Right atrium auricular region (tissue), 2 donors: ENCODE results near the gene LDB1. TPM values are rescaled to one million over a fixed set of nuclear protein-coding genes. Genes with fewer than 3 reads are reported as not detected.

ENCODE experiments used
- DNase-seq: peaks from one replicate; pipeline ENCODE4 v3.0.0-alpha.2; 2019; ENCODE audit warnings: low spot score
- H3K27ac ChIP-seq, 2 donors: fragments of 200-600 bp; sonication (generic); 1 replicate in 1 of 2; 2 replicates in 1 of 2; pipeline ENCODE4 v1.5.1; 2016 to 2019
- H3K27me3 ChIP-seq, 2 donors: fragments of 200-600 bp; sonication (generic); one replicate each; pipeline versions ENCODE4 v1.5.1 to v1.6.0; 2017 to 2019
- H3K36me3 ChIP-seq: fragments of 200-600 bp; sonication (generic); one replicate; pipeline ENCODE4 v1.5.1; 2016
- H3K4me1 ChIP-seq, 2 donors: fragments of 200-600 bp; sonication (generic); one replicate each; pipeline versions ENCODE4 v1.5.1 to v1.6.0; 2017 to 2019
- H3K4me3 ChIP-seq, 2 donors: fragments of 200-600 bp; sonication (generic); 1 replicate in 1 of 2; 2 replicates in 1 of 2; pipeline ENCODE4 v1.5.1; 2017 to 2019; ENCODE audit warnings: mild to moderate bottlenecking in 1 of 2, moderate library complexity in 1 of 2
- H3K9me3 ChIP-seq, 2 donors: fragments of 200-600 bp; sonication (generic); one replicate each; pipeline ENCODE4 v1.5.1; 2019
- CTCF ChIP-seq, 2 donors: fragments of 200-600 bp; sonication (generic); IDR thresholded peaks; one replicate each; pipeline ENCODE4 v1.5.1; 2019; ENCODE audit warnings: antibody characterized with exemption in 2 of 2
- total RNA-seq, 2 donors: library from RNA; depleted of rRNA; stranded (reverse); fragments of >200 nt; gene quantifications; one replicate each; pipeline ENCODE4 v1.1.0, GENCODE V29; 2016

The LDB1 gene
- total RNA-seq, 2 donors from 2014 or later: 32.2 to 59.7 TPM

GRCh38 chr10:102140913-102141540 lies 20.9 kb upstream of the LDB1 start:
- peaks cover 69% of the 10 kb centered on the region for H3K36me3 ChIP-seq
- no peaks in the 10 kb centered on the region for H3K9me3 ChIP-seq
- TF ChIP-seq CTCF (IDR thresholded peaks at IDR 0.05): no peak
- no peaks in the 10 kb centered on the region for H3K27me3 ChIP-seq
- no peak overlapping the region for H3K4me3 ChIP-seq
- H3K27ac ChIP-seq: no peak overlapping the region
- H3K4me1 ChIP-seq: peaks cover 0 to 20% of the 10 kb centered on the region in 2 donors
- no peak for DNase-seq

- Histone ChIP-seq H3K9me3 (no peaks in the 10 kb centered on the region), H3K4me1 (peaks cover 0 to 28% of the 10 kb centered on the region in 2 donors), H3K27ac (no peak overlapping the region), H3K36me3 (peaks cover 69% of the 10 kb centered on the region), H3K4me3 (no peak overlapping the region), H3K27me3 (no peaks in the 10 kb centered on the region)
- TF ChIP-seq CTCF (IDR thresholded peaks at IDR 0.05): no peak
- no peak for DNase-seq
Observed at GRCh38 chr10:102140218-102140617, 20.1 kb upstream of the LDB1 start.

DNA sequence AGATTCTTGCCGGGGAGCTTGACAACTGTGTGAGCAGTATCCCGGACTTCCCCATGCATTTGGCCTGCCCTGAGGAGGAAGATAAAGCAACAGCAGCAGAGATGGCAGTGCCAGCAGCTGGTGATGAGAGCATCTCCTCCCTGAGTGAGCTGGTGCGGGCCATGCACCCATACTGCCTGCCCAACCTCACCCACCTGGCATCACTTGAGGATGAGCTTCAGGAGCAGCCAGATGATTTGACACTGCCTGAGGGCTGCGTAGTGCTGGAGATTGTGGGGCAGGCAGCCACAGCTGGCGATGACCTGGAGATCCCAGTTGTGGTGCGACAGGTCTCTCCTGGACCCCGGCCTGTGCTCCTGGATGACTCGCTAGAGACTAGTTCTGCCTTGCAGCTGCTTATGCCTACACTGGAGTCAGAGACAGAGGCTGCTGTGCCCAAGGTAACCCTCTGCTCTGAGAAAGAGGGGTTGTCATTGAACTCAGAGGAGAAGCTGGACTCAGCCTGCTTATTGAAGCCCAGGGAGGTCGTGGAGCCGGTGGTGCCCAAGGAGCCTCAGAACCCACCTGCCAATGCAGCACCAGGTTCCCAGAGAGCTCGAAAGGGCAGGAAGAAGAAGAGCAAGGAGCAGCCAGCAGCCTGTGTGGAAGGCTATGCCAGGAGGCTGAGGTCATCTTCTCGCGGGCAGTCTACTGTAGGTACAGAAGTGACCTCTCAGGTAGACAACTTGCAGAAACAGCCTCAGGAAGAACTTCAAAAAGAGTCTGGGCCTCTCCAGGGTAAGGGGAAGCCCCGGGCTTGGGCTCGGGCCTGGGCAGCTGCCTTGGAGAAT lies 19.3 kb upstream of the LDB1 start:
- Histone ChIP-seq H3K36me3 (peaks cover 61% of the 10 kb centered on the region), H3K27ac (no peak overlapping the region), H3K4me3 (no peak overlapping the region), H3K9me3 (no peaks in the 10 kb centered on the region), H3K4me1 (peaks cover 0 to 35% of the 10 kb centered on the region in 2 donors), H3K27me3 (no peaks in the 10 kb centered on the region)
- no peak for DNase-seq
- no peak for TF ChIP-seq CTCF (IDR thresholded peaks at IDR 0.05)

- peak overlapping the region; percentile 9 to 20 for H3K27ac ChIP-seq
- peaks cover 35% of the 10 kb centered on the region for H3K36me3 ChIP-seq
- H3K27me3 ChIP-seq: no peaks in the 10 kb centered on the region
- peaks cover 0 to 49% of the 10 kb centered on the region in 2 donors for H3K4me1 ChIP-seq
- no peak for DNase-seq
- H3K9me3 ChIP-seq: no peaks in the 10 kb centered on the region
- TF ChIP-seq CTCF (IDR thresholded peaks at IDR 0.05): no peak
- H3K4me3 ChIP-seq: no peak overlapping the region
Observed at GRCh38 chr10:102135956-102136526, 15.9 kb upstream of the LDB1 start.

GRCh38 chr10:102134416-102134815 lies 14.2 kb upstream of the LDB1 start:
- Histone ChIP-seq H3K4me3 (peak overlapping the region; percentile 94 to 95), H3K9me3 (no peaks in the 10 kb centered on the region), H3K27me3 (no peaks in the 10 kb centered on the region), H3K27ac (peak overlapping the region; percentile 93 to 97), H3K36me3 (peaks cover 18% of the 10 kb centered on the region), H3K4me1 (peaks cover 0 to 49% of the 10 kb centered on the region in 2 donors)
- no peak for DNase-seq
- TF ChIP-seq CTCF (IDR thresholded peaks at IDR 0.05): no peak
